Karpas-422 (cell line): Measurements from ENCODE around the gene ALKBH1. TPM values are rescaled to one million over a fixed set of nuclear protein-coding genes. Genes with fewer than 3 reads are reported as not detected.

Experiments
- DNase-seq: peaks from one replicate; pipeline ENCODE4 v3.0.0-alpha.2; 2015
- H2AFZ ChIP-seq: fragments of 200-600 bp; sonication (generic); 2 replicates; pipeline ENCODE4 v1.6.1; 2014; ENCODE audit warnings: antibody characterized with exemption, low read length, mixed read lengths
- H3K27ac ChIP-seq: fragments of 200-600 bp; sonication (generic); 2 replicates; pipeline ENCODE4 v1.5.1; 2014; ENCODE audit warnings: mild to moderate bottlenecking, low read length, moderate library complexity
- H3K27me3 ChIP-seq: fragments of 200-600 bp; sonication (generic); 2 replicates; pipeline ENCODE4 v1.6.1; 2014; ENCODE audit warnings: low read length, mixed read lengths
- H3K36me3 ChIP-seq: fragments of 200-600 bp; sonication (generic); 2 replicates; pipeline ENCODE4 v1.6.1; 2014; ENCODE audit warnings: low read length, mixed read lengths; ENCODE audit not compliant: insufficient read depth
- H3K4me1 ChIP-seq: fragments of 200-600 bp; sonication (generic); 2 replicates; pipeline ENCODE4 v1.6.1; 2014; ENCODE audit warnings: mild to moderate bottlenecking, low read length, mixed read lengths
- H3K4me2 ChIP-seq: fragments of 200-600 bp; sonication (generic); 2 replicates; pipeline ENCODE4 v1.6.1; 2014; ENCODE audit warnings: low read length, low read depth, mild to moderate bottlenecking; ENCODE audit not compliant: poor library complexity, severe bottlenecking
- H3K4me3 ChIP-seq: fragments of 200-600 bp; sonication (generic); 2 replicates; pipeline ENCODE4 v1.5.1; 2014; ENCODE audit warnings: mild to moderate bottlenecking, antibody characterized with exemption, low read length, mixed read lengths
- H3K79me2 ChIP-seq: fragments of 200-600 bp; sonication (generic); 2 replicates; pipeline ENCODE4 v1.6.1; 2014; ENCODE audit warnings: mild to moderate bottlenecking, low read length, mixed read lengths
- H3K9ac ChIP-seq: fragments of 200-600 bp; sonication (generic); 2 replicates; pipeline ENCODE4 v1.6.0; 2014; ENCODE audit warnings: low read length
- H3K9me2 ChIP-seq: fragments of 200-600 bp; sonication (generic), shearing (Covaris generic); replicated peaks from 2 replicates; pipeline ENCODE4 v1.6.0; 2014; ENCODE audit warnings: mild to moderate bottlenecking, low read length, moderate library complexity; ENCODE audit not compliant: insufficient read depth
- H3K9me3 ChIP-seq: fragments of 300-700, 200-600 bp; sonication (generic); 2 replicates; pipeline ENCODE4 v1.6.1; 2014; ENCODE audit warnings: low read length, mixed read lengths
- H4K20me1 ChIP-seq: fragments of 200-600 bp; sonication (generic); 2 replicates; pipeline ENCODE4 v1.6.1; 2014; ENCODE audit warnings: mild to moderate bottlenecking, antibody characterized with exemption, low read length, low read depth; ENCODE audit not compliant: insufficient read depth
- total RNA-seq: library from RNA; depleted of rRNA; stranded (reverse); fragments of >200 nt; shearing (Covaris generic); gene quantifications from 2 replicates; pipeline ENCODE4 v1.2.3, GENCODE V29; 2014; ENCODE audit warnings: low replicate concordance

ALKBH1 gene
- total RNA-seq, 1 experiment from 2014 or later = 13.5 TPM

DNA sequence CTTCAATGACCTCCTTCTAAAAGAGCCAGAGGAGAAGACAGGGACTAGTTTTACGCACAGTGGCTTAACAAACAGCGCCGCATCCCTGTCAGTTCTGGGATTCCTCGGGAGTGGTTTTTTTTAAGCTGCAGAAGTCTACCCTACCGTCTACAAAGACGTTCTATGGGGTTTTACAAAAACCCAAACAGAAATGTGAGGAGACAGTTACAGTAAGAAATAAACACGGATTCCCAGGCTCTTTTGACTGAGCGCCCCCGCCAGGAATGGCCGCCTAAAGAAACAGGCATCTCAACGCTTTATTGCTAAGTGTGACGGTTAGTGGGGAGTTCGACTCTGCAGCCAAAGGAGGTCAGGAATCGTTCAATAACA, 484 bp downstream of the ALKBH1 start:
- peaks cover 29% of the 10 kb centered on the region for H3K4me1 ChIP-seq
- H3K9me3 ChIP-seq = no peaks in the 10 kb centered on the region
- H3K79me2 ChIP-seq = peaks cover 83% of the 10 kb centered on the region
- H2AFZ ChIP-seq = peak overlapping the region; percentile 46; the same call in 1 of the 2 replicates
- H3K4me3 ChIP-seq = peak overlapping the region; percentile 82
- peaks cover 44% of the 10 kb centered on the region for H3K36me3 ChIP-seq
- peaks cover 32% of the 10 kb centered on the region for H4K20me1 ChIP-seq
- H3K27me3 ChIP-seq = no peaks in the 10 kb centered on the region
- no peak overlapping the region for H3K27ac ChIP-seq
- no peaks in the 10 kb centered on the region for H3K9me2 ChIP-seq
- H3K9ac ChIP-seq = peak overlapping the region; percentile 82
- H3K4me2 ChIP-seq = peak overlapping the region; percentile 83
- peak; percentile 69 for DNase-seq

DNA sequence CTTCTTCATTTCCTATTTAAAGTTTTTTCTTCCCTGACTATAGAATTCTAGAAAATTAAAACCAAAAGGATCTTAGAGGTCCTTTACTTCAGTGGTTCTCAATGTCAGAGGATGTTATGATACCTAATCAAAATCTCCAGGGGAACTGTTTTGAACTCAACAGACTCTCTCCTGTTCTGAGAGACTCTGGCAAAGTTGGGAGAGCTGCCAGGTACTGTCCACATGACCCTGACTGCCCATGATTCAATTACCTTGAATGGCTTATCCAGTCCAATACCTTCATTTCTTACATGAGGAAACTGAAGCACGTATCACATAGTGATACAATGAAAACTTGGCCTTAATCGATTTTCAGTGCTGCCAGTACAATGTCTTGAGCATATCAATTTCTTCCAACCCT, 16.6 kb downstream of the ALKBH1 start:
- Histone ChIP-seq H3K27me3 (no peaks in the 10 kb centered on the region), H3K79me2 (peaks cover 18% of the 10 kb centered on the region), H3K4me2 (no peak overlapping the region), H3K9me3 (no peaks in the 10 kb centered on the region), H3K36me3 (peaks cover 15% of the 10 kb centered on the region; the same call in 1 of the 2 replicates), H3K4me1 (no peaks in the 10 kb centered on the region), H3K9ac (no peak overlapping the region), H2AFZ (no peak overlapping the region), H3K4me3 (no peak overlapping the region), H4K20me1 (no peaks in the 10 kb centered on the region), H3K27ac (no peak overlapping the region), H3K9me2 (no peaks in the 10 kb centered on the region)
- no peak for DNase-seq

DNA sequence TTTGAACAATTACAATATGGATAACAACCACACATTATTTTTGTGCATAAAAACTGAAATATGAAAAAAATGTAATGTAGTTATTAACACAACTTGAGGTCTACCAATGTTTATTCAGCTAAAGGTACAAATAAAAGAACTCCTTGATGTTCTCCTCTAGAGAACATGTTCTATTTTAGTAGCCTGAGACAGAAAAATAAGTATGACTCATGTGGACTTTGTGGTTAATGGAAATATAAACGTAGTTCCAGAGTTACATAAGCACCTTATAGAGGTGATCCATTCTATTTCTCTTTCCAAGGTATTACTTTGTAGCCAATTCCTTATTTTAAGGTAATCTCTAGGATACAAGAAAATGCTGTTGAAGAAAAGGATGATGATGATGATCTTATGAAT, 25.7 kb downstream of the ALKBH1 start:
- H3K27me3 ChIP-seq = no peaks in the 10 kb centered on the region
- H3K4me1 ChIP-seq = no peaks in the 10 kb centered on the region
- no peak overlapping the region for H2AFZ ChIP-seq
- H3K4me2 ChIP-seq = no peak overlapping the region
- peaks cover 9% of the 10 kb centered on the region; the same call in 1 of the 2 replicates for H3K36me3 ChIP-seq
- H3K27ac ChIP-seq = no peak overlapping the region
- no peaks in the 10 kb centered on the region for H3K9me3 ChIP-seq
- no peak overlapping the region for H3K9ac ChIP-seq
- H3K4me3 ChIP-seq = no peak overlapping the region
- no peak for DNase-seq
- H4K20me1 ChIP-seq = no peaks in the 10 kb centered on the region
- H3K79me2 ChIP-seq = 0 out of 2 replicates have a peak, but pooled peaks cover 2% of the 10 kb centered on the region
- no peaks in the 10 kb centered on the region for H3K9me2 ChIP-seq

DNA sequence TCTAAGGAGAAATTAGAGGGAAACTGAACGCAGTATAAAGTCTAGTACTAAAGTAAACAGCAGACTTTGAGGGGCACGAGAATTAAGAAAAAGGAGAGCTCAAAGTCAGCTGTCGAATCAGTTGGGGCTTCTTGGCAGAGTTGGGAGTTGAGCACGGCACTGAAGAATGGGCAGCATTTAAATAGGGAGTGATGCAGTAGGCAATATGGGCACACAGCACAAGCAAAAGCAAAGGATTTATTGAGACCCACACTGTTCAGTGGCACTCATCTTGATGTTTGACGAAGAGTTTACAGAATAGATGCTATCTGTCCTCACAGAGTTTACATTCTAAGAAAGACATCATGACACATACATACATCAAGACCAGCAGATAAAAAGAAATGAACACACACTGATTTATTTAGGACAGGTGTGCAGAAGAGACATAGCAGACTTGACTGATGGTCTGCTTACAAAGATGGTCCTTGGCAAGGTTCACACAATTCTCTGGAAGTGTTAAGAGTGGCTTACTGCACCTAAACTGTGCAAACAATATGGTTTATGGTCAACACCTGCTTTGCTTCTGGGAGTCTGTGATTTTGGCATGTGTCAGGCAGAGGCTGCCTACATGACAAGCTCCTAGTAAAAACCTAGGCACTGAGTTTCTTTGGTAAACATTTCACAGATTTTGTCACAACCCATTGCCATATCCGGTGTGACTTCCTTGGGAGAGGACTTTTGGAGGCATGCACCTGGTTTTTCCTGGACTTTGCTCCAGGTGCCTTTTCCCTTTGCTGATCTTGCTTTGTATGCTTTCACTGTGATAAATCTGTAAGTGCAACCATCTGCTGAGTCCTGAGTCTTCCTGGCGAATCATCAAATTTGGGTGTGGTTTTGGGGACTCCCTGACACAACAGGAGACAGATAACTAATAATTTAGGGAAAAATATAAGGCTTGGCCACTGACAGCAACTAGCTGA, 26.3 kb downstream of the ALKBH1 start:
- Histone ChIP-seq H3K4me1 (no peaks in the 10 kb centered on the region), H3K9ac (no peak overlapping the region), H3K4me2 (no peak overlapping the region), H3K9me2 (no peaks in the 10 kb centered on the region), H2AFZ (no peak overlapping the region), H3K79me2 (0 out of 2 replicates have a peak, but pooled peaks cover 2% of the 10 kb centered on the region), H3K4me3 (no peak overlapping the region), H3K9me3 (no peaks in the 10 kb centered on the region), H3K27ac (no peak overlapping the region), H3K27me3 (no peaks in the 10 kb centered on the region), H3K36me3 (peaks cover 9% of the 10 kb centered on the region; the same call in 1 of the 2 replicates), H4K20me1 (no peaks in the 10 kb centered on the region)
- DNase-seq = no peak

DNA sequence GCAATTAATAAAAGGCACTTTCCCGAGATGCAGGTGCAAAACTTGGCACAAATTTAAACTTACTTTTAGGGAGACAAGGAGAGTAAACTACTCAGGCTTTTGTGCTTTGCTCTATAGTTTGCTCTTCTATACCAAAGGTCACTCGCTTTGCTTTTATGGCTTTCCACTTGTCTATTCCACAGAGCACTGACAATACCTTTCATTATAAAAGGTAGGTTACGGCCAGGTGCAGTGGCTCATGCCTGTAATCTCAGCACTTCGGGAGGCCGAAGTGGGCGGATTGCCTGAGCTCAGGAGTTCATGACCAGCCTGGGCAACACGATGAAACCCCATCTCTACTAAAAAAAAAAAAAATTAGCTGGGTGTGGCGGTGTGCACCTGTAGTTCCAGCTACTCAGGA, 32.9 kb downstream of the ALKBH1 start:
- no peak for DNase-seq

DNA sequence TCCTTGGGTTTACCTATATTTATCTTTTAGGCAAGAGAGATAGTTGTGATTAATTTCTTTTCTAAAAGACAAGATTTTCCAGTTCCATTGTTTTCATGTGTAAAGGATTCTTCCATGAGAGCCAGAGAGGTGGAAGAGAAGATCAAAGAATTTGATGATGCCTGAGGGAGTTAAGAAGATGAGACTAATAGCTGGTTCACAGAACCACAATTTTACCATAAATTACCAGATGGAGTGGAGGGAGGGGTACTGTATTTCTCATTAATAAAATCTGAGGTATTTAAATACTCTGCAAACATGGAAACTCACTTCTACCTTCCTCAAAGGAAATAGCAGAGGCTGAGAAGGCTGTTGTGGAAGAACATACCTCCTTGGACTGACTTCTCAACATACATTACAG, 34.6 kb downstream of the ALKBH1 start:
- no peak overlapping the region for H3K4me3 ChIP-seq
- no peaks in the 10 kb centered on the region for H3K27me3 ChIP-seq
- H3K36me3 ChIP-seq = peaks cover 35% of the 10 kb centered on the region
- no peak overlapping the region for H3K27ac ChIP-seq
- H4K20me1 ChIP-seq = no peaks in the 10 kb centered on the region
- no peak overlapping the region for H2AFZ ChIP-seq
- H3K9ac ChIP-seq = no peak overlapping the region
- H3K9me2 ChIP-seq = no peaks in the 10 kb centered on the region
- no peaks in the 10 kb centered on the region for H3K4me1 ChIP-seq
- DNase-seq = no peak
- no peaks in the 10 kb centered on the region for H3K79me2 ChIP-seq
- H3K9me3 ChIP-seq = no peaks in the 10 kb centered on the region
- no peak overlapping the region for H3K4me2 ChIP-seq

More for the DNA sequence above, 32.9 kb downstream of the ALKBH1 start:
- no peak overlapping the region for H3K27ac ChIP-seq
- H3K36me3 ChIP-seq = peaks cover 35% of the 10 kb centered on the region
- H3K4me3 ChIP-seq = no peak overlapping the region
- H4K20me1 ChIP-seq = no peaks in the 10 kb centered on the region
- H3K9me2 ChIP-seq = no peaks in the 10 kb centered on the region
- no peaks in the 10 kb centered on the region for H3K9me3 ChIP-seq
- no peaks in the 10 kb centered on the region for H3K4me1 ChIP-seq
- H3K4me2 ChIP-seq = no peak overlapping the region
- H3K27me3 ChIP-seq = no peaks in the 10 kb centered on the region
- no peaks in the 10 kb centered on the region for H3K79me2 ChIP-seq
- H2AFZ ChIP-seq = no peak overlapping the region
- no peak overlapping the region for H3K9ac ChIP-seq

DNA sequence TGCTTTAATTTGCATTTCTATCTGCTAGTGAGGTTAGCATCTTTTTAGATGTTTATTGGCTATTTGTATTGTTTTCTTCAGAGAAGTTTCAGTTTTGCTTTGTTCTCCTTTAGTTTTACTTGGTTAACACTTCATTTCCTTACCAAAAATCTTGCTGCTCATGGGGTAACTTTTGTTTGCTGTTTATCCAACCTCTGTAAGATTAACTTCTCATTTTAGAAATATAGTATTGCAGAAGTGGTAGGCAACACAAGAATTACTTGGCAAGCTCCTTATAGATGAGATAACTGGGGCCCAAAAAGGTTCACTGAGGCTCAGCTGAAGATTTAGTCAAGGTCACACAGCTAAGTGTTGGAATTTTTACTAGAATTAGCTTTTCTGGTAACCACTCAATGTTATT, 40.5 kb downstream of the ALKBH1 start:
- no peak overlapping the region for H3K4me2 ChIP-seq
- no peak overlapping the region for H3K27ac ChIP-seq
- H4K20me1 ChIP-seq = no peaks in the 10 kb centered on the region
- DNase-seq = no peak
- H3K9me3 ChIP-seq = no peaks in the 10 kb centered on the region
- H3K9ac ChIP-seq = no peak overlapping the region
- H3K4me3 ChIP-seq = no peak overlapping the region
- H3K36me3 ChIP-seq = peaks cover under 1% of the 10 kb centered on the region; the same call in 1 of the 2 replicates
- H3K4me1 ChIP-seq = no peaks in the 10 kb centered on the region
- no peak overlapping the region for H2AFZ ChIP-seq
- H3K79me2 ChIP-seq = no peaks in the 10 kb centered on the region
- H3K9me2 ChIP-seq = no peaks in the 10 kb centered on the region
- no peaks in the 10 kb centered on the region for H3K27me3 ChIP-seq

DNA sequence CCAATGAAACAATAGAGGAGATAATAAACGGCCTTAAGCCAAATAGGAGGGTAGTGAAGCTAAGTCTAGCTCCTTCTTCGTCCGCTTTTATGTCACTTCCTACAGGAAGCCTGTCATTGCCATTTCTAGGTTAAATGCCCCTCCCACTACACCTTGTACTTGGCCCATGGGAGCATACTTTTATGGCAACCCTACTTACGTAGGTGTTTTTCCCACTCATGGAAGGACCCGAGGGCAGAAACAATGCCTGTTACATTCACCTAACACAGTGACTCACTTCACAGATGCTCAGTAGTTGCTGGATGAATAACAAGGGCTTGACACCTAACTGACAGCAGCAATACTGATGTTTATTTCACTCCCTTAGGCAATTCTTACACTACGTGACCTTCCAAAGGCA, 44.5 kb downstream of the ALKBH1 start:
- H3K36me3 ChIP-seq = no peaks in the 10 kb centered on the region
- no peak overlapping the region for H3K9ac ChIP-seq
- no peaks in the 10 kb centered on the region for H4K20me1 ChIP-seq
- H3K9me2 ChIP-seq = no peaks in the 10 kb centered on the region
- no peaks in the 10 kb centered on the region for H3K9me3 ChIP-seq
- no peaks in the 10 kb centered on the region for H3K4me1 ChIP-seq
- H3K4me3 ChIP-seq = no peak overlapping the region
- H3K79me2 ChIP-seq = no peaks in the 10 kb centered on the region
- H2AFZ ChIP-seq = no peak overlapping the region
- no peaks in the 10 kb centered on the region for H3K27me3 ChIP-seq
- no peak overlapping the region for H3K27ac ChIP-seq
- DNase-seq = no peak
- no peak overlapping the region for H3K4me2 ChIP-seq
